H1 (cell line): ENCODE data around the gene KCNA4. TPM values are rescaled to one million over a fixed set of nuclear protein-coding genes. Genes with fewer than 3 reads are reported as not detected.

ENCODE experiments used
- CTCF ChIA-PET: fragments of 300-600 bp; sonication (Branson Sonifier 250); formaldehyde crosslinking; loops from one replicate; lab custom pipeline; 2021; ENCODE audit not compliant: partially characterized antibody; lab: Charles Lee
- POLR2A ChIA-PET: fragments of 300-600 bp; sonication (Branson Sonifier 250); formaldehyde crosslinking; loops from one replicate; lab custom pipeline; 2021; ENCODE audit warnings: inconsistent platforms; ENCODE audit not compliant: partially characterized antibody; lab: Charles Lee
- DNase-seq, 2 experiments: peaks; one replicate each; pipeline versions ENCODE4 v3.0.0 to v3.0.0-alpha.2; 2010 to 2022; ENCODE audit warnings: low spot score in 2 of 2, low read depth in 1 of 2, mixed read lengths in 1 of 2
- FAIRE-seq: peaks from 2 replicates; lab custom pipeline; 2011; peaks lifted over from hg19 to GRCh38; lab: Jason Lieb, UNC
- H2AFZ ChIP-seq: 2 replicates; pipeline ENCODE4 v1.8.1; 2012; ENCODE audit warnings: low read length, inconsistent platforms
- H2AK5ac ChIP-seq: 2 replicates; pipeline ENCODE4 v1.6.1; 2013; ENCODE audit warnings: low read depth, low read length
- H2BK120ac ChIP-seq: replicated peaks from 2 replicates; pipeline ENCODE3; 2013; ENCODE audit warnings: low read depth, low read length, inconsistent platforms
- H2BK12ac ChIP-seq: 2 replicates; pipeline ENCODE4 v1.6.1; 2013; ENCODE audit warnings: low read depth, low read length
- H2BK15ac ChIP-seq: 2 replicates; pipeline ENCODE4 v1.6.1; 2013; ENCODE audit warnings: low read length
- H2BK20ac ChIP-seq: 2 replicates; pipeline ENCODE4 v1.6.1; 2013; ENCODE audit warnings: low read length
- H2BK5ac ChIP-seq: 2 replicates; pipeline ENCODE4 v1.6.1; 2013; ENCODE audit warnings: low read depth, low read length
- H3K14ac ChIP-seq: 2 replicates; pipeline ENCODE4 v1.6.1; 2013; ENCODE audit warnings: inconsistent platforms; ENCODE audit not compliant: insufficient read length
- H3K18ac ChIP-seq: 2 replicates; pipeline ENCODE4 v1.6.1; 2013; ENCODE audit warnings: low read length; ENCODE audit errors: extremely low read depth
- H3K23ac ChIP-seq: 2 replicates; pipeline ENCODE4 v1.6.1; 2013; ENCODE audit warnings: inconsistent platforms; ENCODE audit not compliant: insufficient read length
- H3K23me2 ChIP-seq: 2 replicates; pipeline ENCODE4 v1.6.1; 2013; ENCODE audit warnings: low read depth, low read length
- H3K27ac ChIP-seq: 2 replicates; pipeline ENCODE4 v1.6.1; 2011; ENCODE audit warnings: low read depth, low read length, inconsistent platforms
- H3K27me3 ChIP-seq, 4 experiments: replicated peaks in 1 of 4; 1 replicate in 1 of 4; 2 replicates in 3 of 4; pipeline versions ENCODE4 v1.6.1 to v1.8.1; 2011 to 2013; ENCODE audit warnings: low read length in 3 of 4, mild to moderate bottlenecking in 3 of 4, inconsistent platforms in 2 of 4, mixed read lengths in 2 of 4, moderate library complexity in 1 of 4; ENCODE audit not compliant: control insufficient read depth in 3 of 4, insufficient read depth in 3 of 4; ENCODE audit errors: extremely low read depth in 1 of 4
- H3K36me3 ChIP-seq, 4 experiments: 2 replicates each; pipeline versions ENCODE4 v1.6.1 to v1.8.1; 2011 to 2013; ENCODE audit warnings: mild to moderate bottlenecking in 4 of 4, low read length in 3 of 4, moderate library complexity in 2 of 4, control low read depth in 1 of 4, inconsistent platforms in 1 of 4; ENCODE audit not compliant: insufficient read depth in 4 of 4, control insufficient read depth in 2 of 4
- H3K4ac ChIP-seq: replicated peaks from 2 replicates; pipeline ENCODE3; 2013; ENCODE audit warnings: low read length, low read depth, mixed read lengths, inconsistent platforms; ENCODE audit not compliant: insufficient read length
- H3K4me1 ChIP-seq, 4 experiments: replicated peaks in 1 of 4; 1 replicate in 1 of 4; 2 replicates in 3 of 4; pipeline versions ENCODE4 v1.6.1 to v1.8.1; 2011 to 2013; ENCODE audit warnings: low read length in 3 of 4, inconsistent platforms in 2 of 4, mixed read lengths in 1 of 4; ENCODE audit not compliant: insufficient read depth in 4 of 4, control insufficient read depth in 3 of 4
- H3K4me2 ChIP-seq, 2 experiments: 2 replicates each; pipeline versions ENCODE4 v1.6.1 to v1.8.1; 2011 to 2013; ENCODE audit warnings: low read depth in 2 of 2, low read length in 2 of 2, control low read depth in 1 of 2, inconsistent platforms in 1 of 2, mild to moderate bottlenecking in 1 of 2; ENCODE audit not compliant: insufficient read depth in 1 of 2
- H3K4me3 ChIP-seq, 4 experiments: fragments of 200-600, 300-600 bp in 1 of 4; sonication (generic), shearing (Covaris generic), sonication (Bioruptor Twin) in 1 of 4; 2 replicates each; pipeline versions ENCODE4 v1.5.1 to v1.8.1; 2011 to 2016; ENCODE audit warnings: low read length in 4 of 4, low read depth in 3 of 4, control low read depth in 2 of 4, inconsistent platforms in 2 of 4, mild to moderate bottlenecking in 2 of 4, mixed read lengths in 1 of 4, moderate library complexity in 1 of 4; ENCODE audit not compliant: insufficient read depth in 2 of 4; ENCODE audit errors: extremely low read depth in 1 of 4
- H3K56ac ChIP-seq: replicated peaks from 2 replicates; pipeline ENCODE3; 2013; ENCODE audit warnings: low read depth, mild to moderate bottlenecking, mixed read lengths, low read length, inconsistent platforms; ENCODE audit not compliant: insufficient read length
- H3K79me1 ChIP-seq: 2 replicates; pipeline ENCODE4 v1.6.1; 2013; ENCODE audit warnings: low read depth, low read length, control low read depth
- H3K79me2 ChIP-seq, 2 experiments: 2 replicates each; pipeline versions ENCODE4 v1.6.1 to v1.8.1; 2012 to 2013; ENCODE audit warnings: low read length in 2 of 2, mild to moderate bottlenecking in 2 of 2, inconsistent platforms in 1 of 2; ENCODE audit not compliant: insufficient read depth in 2 of 2, control insufficient read depth in 1 of 2
- H3K9ac ChIP-seq, 4 experiments: replicated peaks in 1 of 4; 1 replicate in 1 of 4; 2 replicates in 3 of 4; pipeline versions ENCODE4 v1.6.1 to v1.8.1; 2011 to 2013; ENCODE audit warnings: low read depth in 3 of 4, low read length in 3 of 4, control low read depth in 2 of 4, mild to moderate bottlenecking in 2 of 4, moderate library complexity in 2 of 4, inconsistent platforms in 1 of 4; ENCODE audit errors: extremely low read depth in 1 of 4
- H3K9me3 ChIP-seq, 2 experiments: 2 replicates each; pipeline versions ENCODE4 v1.6.1 to v1.8.1; 2012 to 2013; ENCODE audit warnings: mild to moderate bottlenecking in 2 of 2, moderate library complexity in 2 of 2, control low read depth in 1 of 2, inconsistent platforms in 1 of 2, low read depth in 1 of 2, low read length in 1 of 2, mixed read lengths in 1 of 2; ENCODE audit not compliant: insufficient read depth in 2 of 2
- H4K20me1 ChIP-seq, 2 experiments: replicated peaks in 1 of 2; 2 replicates each; pipeline versions ENCODE3 to v1.8.1; 2011 to 2013; ENCODE audit warnings: inconsistent platforms in 2 of 2, low read length in 2 of 2, mild to moderate bottlenecking in 1 of 2; ENCODE audit not compliant: insufficient read depth in 2 of 2, control insufficient read depth in 1 of 2
- H4K5ac ChIP-seq: 2 replicates; pipeline ENCODE4 v1.6.1; 2013; ENCODE audit warnings: low read length, low read depth, mixed read lengths, inconsistent platforms; ENCODE audit not compliant: insufficient read length
- H4K8ac ChIP-seq: 2 replicates; pipeline ENCODE4 v1.8.0; 2013; ENCODE audit warnings: mild to moderate bottlenecking, moderate library complexity, low read length, inconsistent platforms; ENCODE audit not compliant: insufficient read depth; ENCODE audit errors: extremely low read depth
- H4K91ac ChIP-seq: replicated peaks from 2 replicates; pipeline ENCODE3; 2013; ENCODE audit warnings: low read length, mixed read lengths, inconsistent platforms; ENCODE audit not compliant: insufficient read length
- CEBPB ChIP-seq: IDR thresholded peaks from 2 replicates; pipeline ENCODE4 v1.6.1; 2012; ENCODE audit warnings: low read depth, low read length
- CHD2 ChIP-seq: IDR thresholded peaks from 2 replicates; pipeline ENCODE4 v1.6.1; 2012; ENCODE audit warnings: low read length, improper control_type of control experiment
- EP300 ChIP-seq, 2 experiments: IDR thresholded peaks; 1 replicate in 1 of 2; 2 replicates in 1 of 2; pipeline ENCODE4 v1.6.1; 2011 to 2012; ENCODE audit warnings: low read depth in 2 of 2, low read length in 2 of 2, mild to moderate bottlenecking in 2 of 2, borderline replicate concordance in 1 of 2, inconsistent platforms in 1 of 2, moderate library complexity in 1 of 2
- JUN ChIP-seq: IDR thresholded peaks from 2 replicates; pipeline ENCODE4 v1.6.1; 2011; ENCODE audit warnings: low read depth, mild to moderate bottlenecking, improper control_type of control experiment, low read length
- KDM5A ChIP-seq: fragments of 200-600 bp; IDR thresholded peaks from 2 replicates; pipeline ENCODE4 v1.7.1; 2012; ENCODE audit warnings: mild to moderate bottlenecking, low read length, inconsistent platforms, mixed read lengths
- MAFK ChIP-seq: IDR thresholded peaks from 2 replicates; pipeline ENCODE4 v1.6.1; 2012; ENCODE audit warnings: low read depth, mild to moderate bottlenecking, improper control_type of control experiment, low read length
- NRF1 ChIP-seq: IDR thresholded peaks from 2 replicates; pipeline ENCODE4 v1.6.1; 2011; ENCODE audit warnings: mild to moderate bottlenecking, low read depth, low read length, improper control_type of control experiment
- RNF2 ChIP-seq: fragments of 200-900, 300-1000 bp; sonication (generic); IDR thresholded peaks from 2 replicates; pipeline ENCODE4 v1.7.1; 2016; ENCODE audit warnings: borderline replicate concordance, low read depth, mild to moderate bottlenecking, antibody characterized with exemption, low read length; ENCODE audit not compliant: poor library complexity, severe bottlenecking; ENCODE audit errors: missing control alignments
- TEAD4 ChIP-seq: IDR thresholded peaks from 2 replicates; pipeline ENCODE4 v1.6.1; 2012; ENCODE audit warnings: low read depth, low read length, inconsistent platforms, mixed read lengths
- ZNF274 ChIP-seq: IDR thresholded peaks from 2 replicates; pipeline ENCODE4 v1.7.0; 2012; ENCODE audit warnings: low read length, borderline replicate concordance; ENCODE audit errors: extremely low read depth
- WGBS, 2 experiments: shearing (Covaris generic) in 1 of 2; methylation state at CpG; one replicate each; pipeline versions ENCODE4 v1.1.6 to v1.1.7; 2013 to 2015; ENCODE audit warnings: low lambda C conversion rate in 2 of 2, mixed read lengths in 2 of 2, inconsistent platforms in 1 of 2, low coverage in 1 of 2, missing lambda C conversion rate in 1 of 2; ENCODE audit not compliant: insufficient replicate concordance in 2 of 2, insufficient coverage in 1 of 2, insufficient read length in 1 of 2; ENCODE audit errors: extremely low coverage in 1 of 2, missing lambda C conversion rate in 1 of 2; 5-methylcytosine and 5-hydroxymethylcytosine counted together
- polyA plus RNA-seq, 7 experiments: library from polyadenylated mRNA; depleted of rRNA in 3 of 7; stranded (reverse) in 5 of 7; unstranded in 2 of 7; fragments of >200 nt in 5 of 7; fragments of 200-250 nt in 2 of 7; gene quantifications; 1 replicate in 5 of 7; 2 replicates in 1 of 7; 4 replicates in 1 of 7; pipeline versions ENCODE4 v1.2.1 to v1.2.3, GENCODE V29; 2011 to 2013; ENCODE audit warnings: missing spikeins in 2 of 7, mixed read lengths in 2 of 7
- total RNA-seq: library from RNA; stranded (reverse); fragmentation: NEBNext Ultra II Directional; extraction: Animal tissue kit (Norgen Biotek cat#: 25700); gene quantifications from 2 replicates; pipeline ENCODE4 v1.2.1, GENCODE V29; 2021

KCNA4 gene
- total and polyA plus RNA-seq, 2 of the 8 experiments (the other 6 are each of a cell fraction or from before 2014, with no cell fraction given) = not detected

- Histone ChIP-seq H3K14ac (no peak overlapping the region), H2BK20ac (no peak overlapping the region), H2BK12ac (no peak overlapping the region), H3K4me1 (no peaks in the 10 kb centered on the region), H3K4me3 (no peak overlapping the region), H3K23ac (no peak overlapping the region), H3K4ac (no peak overlapping the region), H3K56ac (no peak overlapping the region), H3K79me1 (no peaks in the 10 kb centered on the region), H2BK120ac (no peak overlapping the region), H3K27ac (no peak overlapping the region), H4K5ac (no peak overlapping the region), H2BK15ac (no peak overlapping the region), H3K9ac (no peak overlapping the region), H3K9me3 (no peaks in the 10 kb centered on the region), H4K20me1 (no peaks in the 10 kb centered on the region), H3K36me3 (no peaks in the 10 kb centered on the region), H3K18ac (no peak overlapping the region), H3K27me3 (no peaks in the 10 kb centered on the region; a peak in 1 of 7 replicates), H3K4me2 (no peak overlapping the region), H3K79me2 (no peaks in the 10 kb centered on the region), H2AK5ac (no peak overlapping the region), H2AFZ (no peak overlapping the region), H2BK5ac (no peak overlapping the region), H4K8ac (no peak overlapping the region), H4K91ac (no peak overlapping the region), H3K23me2 (no peaks in the 10 kb centered on the region; the same call in 1 of the 2 replicates)
- DNase-seq = no peak
- POLR2A ChIA-PET = no interaction called here
- WGBS, 2 experiments = 92% methylated on average over 4 of the region's 4 CpGs; no CpG with 5 or more reads in 1 of the 2 experiments
- FAIRE-seq = no peak
- CTCF ChIA-PET = interaction anchor here (0.5 to 2.7 kb wide), 4 partner anchors 21 to 159 kb away, joined by 3 to 16 read pairs (median 4); no protein-coding TSS in a partner anchor
- TF ChIP-seq JUN (no peak), TEAD4 (no peak), EP300 (IDR thresholded peaks at IDR 0.05; ENCODE audit: borderline replicate concordance in 1 of 2, low read depth in 2 of 2, low read length in 2 of 2) (no peak), NRF1 (no peak), RNF2 (no peak), MAFK (no peak), ZNF274 (no peak), CHD2 (no peak), KDM5A (no peak), CEBPB (no peak)
These were observed 32.3 kb downstream of the KCNA4 start for GRCh38 chr11:29984544-29984943.
